Body of pancreas (tissue), 4 donors: ENCODE data around the gene RAP1A.

Source experiments
- POLR2A ChIP-seq, 3 donors: fragments of 450-650 bp; IDR thresholded peaks; one replicate each; pipeline ENCODE4 v1.6.1; 2016; ENCODE audit warnings: antibody characterized with exemption in 3 of 3, mild to moderate bottlenecking in 2 of 3
- TF ChIP-seq, protein P1 (sequence below), 7 experiments: fragments of 450-650 bp in 4 of 7; fragments of 200-600 bp in 3 of 7; sonication (generic) in 3 of 7; IDR thresholded peaks; one replicate each; pipeline ENCODE4 v1.5.1; 2016 to 2019; ENCODE audit warnings: antibody characterized with exemption in 7 of 7

DNA sequence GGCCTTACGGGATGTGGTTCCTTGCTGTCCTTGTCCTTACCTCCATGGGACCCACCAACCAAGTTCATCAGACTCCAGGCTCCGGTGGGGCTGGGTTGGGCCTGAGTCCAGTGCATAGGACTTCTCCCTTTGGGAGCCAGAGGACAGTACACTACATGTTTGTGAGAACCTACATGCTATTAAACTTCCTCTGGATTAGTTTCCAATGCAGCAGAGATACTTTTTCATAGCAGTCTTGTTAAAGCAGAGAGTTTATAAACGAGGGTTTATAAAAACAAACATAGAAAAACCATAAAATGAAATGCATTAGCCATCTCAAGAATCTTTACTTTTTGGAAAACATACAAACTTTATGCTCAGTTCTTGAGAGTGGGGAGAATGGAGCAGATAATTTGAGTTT lies 86.3 kb downstream of the RAP1A start:
- TF ChIP-seq, protein P1, sequence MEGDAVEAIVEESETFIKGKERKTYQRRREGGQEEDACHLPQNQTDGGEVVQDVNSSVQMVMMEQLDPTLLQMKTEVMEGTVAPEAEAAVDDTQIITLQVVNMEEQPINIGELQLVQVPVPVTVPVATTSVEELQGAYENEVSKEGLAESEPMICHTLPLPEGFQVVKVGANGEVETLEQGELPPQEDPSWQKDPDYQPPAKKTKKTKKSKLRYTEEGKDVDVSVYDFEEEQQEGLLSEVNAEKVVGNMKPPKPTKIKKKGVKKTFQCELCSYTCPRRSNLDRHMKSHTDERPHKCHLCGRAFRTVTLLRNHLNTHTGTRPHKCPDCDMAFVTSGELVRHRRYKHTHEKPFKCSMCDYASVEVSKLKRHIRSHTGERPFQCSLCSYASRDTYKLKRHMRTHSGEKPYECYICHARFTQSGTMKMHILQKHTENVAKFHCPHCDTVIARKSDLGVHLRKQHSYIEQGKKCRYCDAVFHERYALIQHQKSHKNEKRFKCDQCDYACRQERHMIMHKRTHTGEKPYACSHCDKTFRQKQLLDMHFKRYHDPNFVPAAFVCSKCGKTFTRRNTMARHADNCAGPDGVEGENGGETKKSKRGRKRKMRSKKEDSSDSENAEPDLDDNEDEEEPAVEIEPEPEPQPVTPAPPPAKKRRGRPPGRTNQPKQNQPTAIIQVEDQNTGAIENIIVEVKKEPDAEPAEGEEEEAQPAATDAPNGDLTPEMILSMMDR (IDR thresholded peaks at IDR 0.05), result no peak
- TF ChIP-seq POLR2A (IDR thresholded peaks at IDR 0.05), result no peak
